ENCODE results near the gene PRR30.
"Not testable (repeated sequence)": the region's sequence is repeated elsewhere in the genome, so short reads cannot be mapped to it uniquely, and the experiment has no call there.

The PRR30 gene

DNA sequence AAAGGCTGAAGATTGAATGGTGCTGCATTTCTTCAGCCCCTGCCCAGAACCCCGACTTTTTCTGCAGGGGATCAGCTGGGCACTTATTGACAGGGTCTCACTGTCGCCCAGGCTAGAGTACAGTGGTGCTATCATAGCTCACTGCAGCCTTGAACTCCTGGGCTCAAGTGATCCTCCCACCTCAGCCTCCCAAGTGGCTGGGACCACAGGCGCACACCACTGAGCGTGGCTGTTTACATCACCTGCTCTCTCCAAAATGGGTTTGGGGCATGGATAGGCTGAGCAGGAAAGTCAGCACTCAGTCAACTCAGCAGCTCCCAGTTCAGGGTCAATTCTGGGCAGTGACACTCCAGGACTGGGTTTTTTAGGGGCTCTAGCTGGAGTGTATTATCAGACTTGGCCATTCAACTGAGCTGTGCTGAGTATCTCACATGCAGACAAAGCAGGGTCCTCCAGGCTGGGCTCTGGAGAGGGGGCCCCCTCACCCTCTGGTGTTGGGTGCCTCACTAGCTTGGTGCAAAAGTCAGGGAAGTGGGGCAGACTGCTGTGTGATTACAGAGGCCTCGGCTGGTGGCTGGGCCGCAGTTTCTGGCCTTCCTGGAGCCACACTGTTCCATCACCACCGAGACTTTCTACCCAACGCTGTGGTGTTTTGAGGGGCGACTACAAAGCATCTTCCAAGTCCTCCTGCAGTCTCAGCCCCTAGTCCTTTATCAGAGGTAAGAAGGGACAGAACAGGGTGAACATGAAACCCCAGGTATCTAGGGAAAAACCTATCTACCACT, 11.1 kb downstream of the PRR30 start:
- DNase-seq = no peak

DNA sequence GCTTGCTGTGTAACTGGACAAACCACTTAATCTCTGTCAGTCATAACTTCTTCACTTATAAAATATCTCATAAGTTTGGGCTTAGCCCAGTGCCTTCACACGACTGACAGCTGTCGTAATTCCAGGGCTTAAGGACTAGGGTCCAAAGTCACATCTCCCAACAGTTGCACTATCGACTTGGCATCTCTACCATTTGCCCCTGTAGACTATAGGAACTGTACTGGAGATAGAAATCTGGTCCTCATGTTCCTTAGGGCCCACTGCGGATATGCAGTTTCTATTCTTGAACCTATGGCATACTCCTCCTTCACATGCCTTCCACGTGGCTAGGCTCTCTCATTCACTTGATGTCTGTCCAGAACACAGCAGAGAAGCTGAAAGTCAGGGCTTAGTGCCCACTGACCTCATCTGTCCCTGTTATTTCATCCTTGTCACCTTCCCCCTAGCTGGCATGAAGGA, 12.9 kb downstream of the PRR30 start:
- DNase-seq = no peak

DNA sequence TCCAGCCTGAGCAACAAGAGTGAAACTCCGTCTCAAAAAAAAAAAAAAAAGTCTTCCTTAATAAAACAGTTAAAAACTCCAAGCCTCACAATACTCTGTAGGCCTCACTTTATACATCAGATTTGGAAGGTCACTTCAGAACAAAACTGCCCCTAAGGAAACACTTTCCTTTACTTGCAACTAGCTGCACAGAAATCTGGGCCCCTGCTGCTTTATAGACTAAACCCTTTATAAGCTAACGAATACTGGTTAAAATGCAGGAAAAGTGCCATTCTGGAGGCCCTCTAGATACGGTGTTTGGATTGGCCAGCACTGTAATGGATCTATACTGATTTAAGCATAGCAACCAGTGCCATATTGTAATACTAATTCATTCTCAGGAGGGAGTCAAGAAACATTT, 14.1 kb downstream of the PRR30 start:
- no peak for DNase-seq

DNA sequence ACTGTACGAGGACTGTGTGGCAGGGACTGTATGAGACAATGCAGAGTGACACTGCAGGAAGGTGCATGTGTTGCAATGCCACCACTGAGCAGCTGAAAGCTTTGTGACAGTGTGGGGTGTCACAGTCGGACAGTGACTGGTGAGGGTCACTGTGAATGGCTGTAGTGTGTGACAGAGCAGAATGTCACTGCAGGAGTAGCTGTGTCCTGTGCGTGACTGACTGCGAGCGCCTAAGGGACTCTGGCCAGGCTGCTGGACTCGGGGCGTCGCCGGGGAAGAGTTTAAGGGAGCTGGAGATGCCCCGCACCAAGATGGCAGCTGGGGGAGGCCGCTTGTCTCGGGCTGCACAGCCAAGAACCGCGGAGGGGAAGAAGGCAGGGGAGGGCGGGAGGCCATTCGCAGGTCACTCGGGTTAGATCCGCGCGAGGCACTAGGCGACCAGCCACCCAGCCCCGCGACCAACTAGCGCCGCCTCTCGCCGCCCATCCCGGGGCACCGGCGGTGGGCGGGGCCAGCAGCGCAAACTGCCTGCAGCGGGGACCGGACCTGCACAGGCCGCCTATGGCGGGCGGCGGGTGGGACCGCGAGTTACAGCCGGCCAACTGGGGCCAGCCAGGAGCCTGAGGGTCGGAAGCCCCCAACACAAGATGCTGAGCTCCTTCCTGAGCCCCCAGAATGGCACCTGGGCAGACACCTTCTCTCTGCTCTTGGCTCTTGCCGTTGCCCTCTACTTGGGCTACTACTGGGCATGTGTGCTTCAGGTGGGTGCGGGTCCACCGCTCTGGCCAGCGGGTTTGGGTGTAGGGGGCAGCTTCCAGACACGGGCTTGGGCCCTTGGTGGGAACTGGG, 15.7 kb downstream of the PRR30 start, which contains the start of gene ABHD1:
TSS of gene ABHD1 (plus strand) at position 514 of the 849 bp plus-strand sequence. CDS start at position 648, 134 bp downstream.
- DNase-seq = peak; percentile 68

DNA sequence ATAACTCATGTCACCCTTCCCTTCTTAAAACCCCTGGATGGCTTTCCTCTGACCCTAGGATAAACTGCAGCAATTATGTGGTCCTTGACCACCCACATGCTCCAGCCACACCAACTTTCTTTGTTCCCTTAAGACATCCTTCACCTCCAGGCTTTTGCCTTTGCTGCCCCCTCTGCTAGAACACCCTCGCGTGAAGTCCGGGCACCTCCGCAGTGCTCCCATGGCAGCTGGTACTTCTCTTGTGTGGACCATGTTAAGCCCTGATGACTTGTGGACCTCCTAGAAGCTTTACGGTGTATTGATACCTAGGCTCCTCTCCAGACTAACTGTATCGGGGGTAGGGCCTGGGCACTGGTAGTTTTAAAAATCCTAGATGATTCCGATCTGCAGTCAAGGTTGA, 16.4 kb downstream of the PRR30 start:
- DNase-seq = no peak

DNA sequence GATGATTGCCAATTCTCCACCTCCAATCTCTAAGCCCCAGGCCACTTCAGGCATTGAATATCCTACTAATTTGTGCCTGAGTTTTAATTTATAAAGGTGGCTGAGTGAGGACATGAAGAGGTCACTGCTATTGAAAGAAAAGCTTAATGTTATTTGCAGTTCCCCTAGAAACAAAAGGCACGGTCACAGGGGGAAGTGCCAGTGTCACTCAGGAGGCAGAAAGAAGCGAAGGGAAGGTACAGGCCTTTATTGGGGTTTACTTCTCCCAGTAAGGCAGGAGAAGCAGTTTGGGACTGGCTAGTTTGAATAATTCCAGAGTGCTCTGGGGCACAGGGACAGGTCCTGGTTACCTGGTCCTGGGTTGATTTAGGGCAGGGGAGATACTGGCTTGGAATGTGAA, 17.3 kb downstream of the PRR30 start:
- no peak for DNase-seq

DNA sequence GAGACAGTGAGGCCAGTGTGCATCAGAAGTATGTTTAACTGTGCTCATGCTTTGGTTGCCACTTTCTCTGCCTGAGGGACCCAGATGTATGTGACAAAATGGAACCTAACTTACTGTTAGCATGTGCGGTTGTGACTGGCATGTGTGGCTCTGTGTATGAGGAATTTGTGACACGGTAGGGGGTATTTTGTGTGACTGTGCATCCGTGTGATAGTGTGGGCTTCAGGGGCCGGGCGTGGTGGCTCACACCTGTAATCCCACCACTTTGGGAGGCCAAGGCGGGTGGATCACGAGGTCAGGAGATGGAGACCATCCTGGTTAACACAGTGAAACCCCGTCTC, 19.9 kb downstream of the PRR30 start:
- DNase-seq = not testable (repeated sequence)

DNA sequence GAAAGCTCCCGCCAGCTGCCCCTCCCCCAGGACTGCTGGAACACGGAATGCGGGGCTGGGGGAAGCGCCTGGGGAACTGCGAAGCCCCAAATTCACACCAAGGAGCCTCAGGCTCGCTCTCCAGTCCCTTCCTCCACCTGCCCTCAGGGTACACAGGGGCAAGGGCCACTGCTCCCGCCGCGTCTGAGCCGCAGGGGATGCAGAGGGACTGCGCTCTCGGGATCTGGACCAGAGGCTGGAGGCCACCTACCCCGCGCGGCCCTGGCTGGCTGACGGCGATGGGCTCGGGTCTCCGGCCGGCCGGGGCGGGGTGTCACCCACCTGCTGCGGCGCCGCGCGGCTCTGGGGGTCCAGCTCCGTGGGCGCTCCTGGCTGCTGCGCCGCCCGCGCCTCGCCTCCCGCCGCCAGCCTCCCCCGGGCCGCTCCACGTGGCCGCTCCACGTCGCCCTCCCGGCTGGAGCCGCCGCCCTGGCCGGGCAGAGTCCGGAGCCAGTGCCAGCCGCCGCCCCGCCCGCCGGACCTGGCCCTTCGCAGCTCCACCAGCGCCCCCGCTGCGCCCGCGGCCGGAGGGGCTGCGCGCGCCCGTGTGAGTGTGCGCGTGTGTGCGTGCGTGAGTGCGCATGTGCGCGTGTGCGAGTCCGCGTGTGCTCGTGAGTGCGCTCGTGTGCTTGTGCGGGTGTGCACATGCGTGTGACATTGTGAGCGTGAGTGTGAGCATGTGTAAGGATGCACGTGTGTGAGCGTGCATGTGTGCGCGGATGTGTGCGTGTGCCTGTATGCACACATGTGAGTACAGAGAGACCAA, 20.5 kb downstream of the PRR30 start, which contains the start of gene CGREF1:
TSS of gene CGREF1 (minus strand) at position 604 of the 805 bp plus-strand sequence. CDS start 14,762 bp downstream, outside the sequence.
- DNase-seq = no peak

DNA sequence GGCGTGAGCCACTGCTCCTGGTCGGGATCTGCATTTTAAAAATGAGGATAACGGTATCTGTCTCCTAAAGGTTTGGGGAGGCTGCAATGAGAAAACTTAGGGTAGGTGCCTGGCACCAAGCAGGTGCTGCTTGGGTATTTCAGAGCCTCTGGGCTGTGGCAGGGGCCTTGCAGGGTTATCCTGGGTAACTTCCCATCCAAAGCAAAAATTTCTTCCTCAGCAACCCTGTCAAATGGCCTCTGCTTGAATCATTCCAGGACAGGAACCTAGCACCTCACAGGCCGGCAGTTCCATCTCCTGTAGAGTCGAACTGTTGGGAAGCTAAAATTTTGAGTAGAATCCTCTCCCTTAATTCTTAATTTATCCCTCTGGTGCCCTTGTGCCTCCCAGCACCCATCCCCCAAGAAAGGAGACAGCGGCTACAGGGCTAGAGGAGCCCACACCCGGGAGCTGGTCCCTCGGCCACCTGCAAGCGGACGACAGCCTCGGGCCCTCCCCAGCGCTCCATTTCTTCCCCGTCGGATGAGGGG, 21.1 kb downstream of the PRR30 start:
- DNase-seq = no peak

DNA sequence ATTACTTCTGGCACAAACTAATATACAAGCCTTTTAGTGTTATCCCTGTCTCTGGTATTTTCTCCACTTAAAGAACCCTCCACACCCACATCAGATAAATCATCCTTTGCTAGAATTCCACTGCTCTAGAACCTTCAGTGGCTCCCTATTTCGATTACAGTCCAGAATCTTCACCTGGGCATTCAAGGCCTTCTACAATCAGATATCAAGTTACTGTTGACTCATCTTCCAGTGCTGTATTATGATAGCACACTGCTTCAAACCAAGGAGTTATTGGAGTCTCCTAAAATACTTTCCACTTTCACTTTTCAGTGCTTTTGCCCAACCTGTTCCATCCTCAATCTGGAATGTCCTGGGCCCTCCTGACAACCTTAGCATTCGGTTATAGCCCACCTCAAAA, 23.7 kb downstream of the PRR30 start:
- no peak for DNase-seq

DNA sequence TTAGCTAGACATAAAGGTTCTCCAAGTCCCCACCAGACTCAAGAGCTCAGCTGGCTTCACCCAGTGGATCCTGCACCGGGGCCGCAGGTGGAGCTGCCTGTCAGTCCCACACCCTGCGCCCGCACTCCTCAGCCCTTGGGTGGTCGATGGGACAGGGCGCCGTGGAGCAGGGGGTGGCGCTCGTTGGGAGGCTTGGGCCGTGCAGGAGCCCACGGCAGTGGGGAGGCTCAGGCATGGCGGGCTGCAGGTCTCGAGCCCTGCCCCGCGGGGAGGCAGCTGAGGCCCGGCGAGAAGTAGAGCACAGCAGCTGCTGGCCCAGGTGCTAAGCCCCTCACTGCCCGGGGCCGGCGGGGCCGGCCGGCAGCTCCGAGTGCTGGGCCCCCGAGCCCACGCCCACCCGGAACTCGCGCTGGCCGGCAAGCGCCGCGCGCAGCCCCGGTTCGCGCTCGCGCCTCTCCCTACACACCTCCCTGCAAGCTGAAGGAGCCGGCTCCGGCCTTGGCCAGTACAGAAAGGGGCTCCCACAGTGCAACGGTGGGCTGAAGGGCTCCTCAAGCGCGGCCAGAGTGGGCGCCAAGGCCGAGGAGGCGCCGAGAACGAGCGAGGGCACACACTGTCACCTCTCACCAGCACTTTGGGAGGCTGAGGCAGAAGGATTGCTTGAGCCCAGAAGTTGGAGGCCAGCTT, 27.7 kb downstream of the PRR30 start:
- not testable (repeated sequence) for DNase-seq

DNA sequence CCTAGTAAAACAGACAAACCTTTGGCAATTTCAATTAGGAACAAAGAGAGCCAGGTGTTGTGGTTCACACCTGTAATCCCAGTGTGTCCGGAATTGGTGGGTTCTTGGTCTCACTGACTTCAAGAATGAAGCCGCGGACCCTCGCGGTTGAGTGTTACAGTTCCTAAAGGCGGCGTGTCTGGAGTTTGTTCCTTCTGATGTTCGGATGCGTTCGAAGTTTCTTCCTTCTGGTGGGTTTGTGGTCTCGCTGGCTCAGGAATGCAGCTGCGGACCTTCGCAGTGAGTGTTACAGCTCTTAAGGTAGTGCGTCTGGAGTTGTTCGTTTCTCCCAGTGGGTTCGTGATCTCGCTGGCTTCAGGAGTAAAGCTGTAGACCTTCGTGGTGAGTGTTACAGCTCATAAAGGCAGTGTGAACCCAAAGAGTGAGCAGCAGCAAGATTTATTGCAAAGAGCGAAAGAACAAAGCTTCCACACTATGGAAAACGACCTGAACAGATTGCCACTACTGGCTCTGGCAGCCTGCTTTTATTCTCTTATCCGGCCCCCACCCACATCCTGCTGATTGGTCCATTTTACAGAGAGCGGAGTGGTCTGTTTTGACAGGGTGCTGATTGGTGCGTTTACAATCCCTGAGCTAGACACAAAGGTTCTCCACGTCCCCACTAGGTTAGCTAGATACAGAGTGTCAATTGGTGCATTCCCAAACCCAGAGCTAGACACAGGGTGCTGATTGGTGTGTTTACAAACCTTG, 28.4 kb downstream of the PRR30 start:
- DNase-seq = not testable (repeated sequence)

DNA sequence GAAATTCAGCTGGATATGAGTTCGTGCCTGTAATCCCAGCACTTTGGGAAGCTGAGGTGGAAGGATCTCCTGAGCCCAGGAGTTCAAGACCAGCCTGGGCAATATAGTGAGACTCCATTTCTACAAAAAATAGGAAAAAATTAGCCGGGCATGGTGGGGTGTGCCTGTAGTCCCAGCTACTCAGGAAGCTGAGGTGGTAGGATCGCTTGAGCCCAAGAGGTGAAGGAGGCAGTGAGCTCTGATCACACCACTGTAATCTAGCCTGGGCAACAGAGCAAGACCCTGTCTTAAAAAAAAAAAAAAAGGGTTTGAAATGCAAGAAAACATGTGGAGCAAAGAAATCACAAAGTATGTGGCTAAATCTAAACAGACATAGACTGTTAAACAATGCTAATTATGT, 30.1 kb downstream of the PRR30 start:
- DNase-seq = no peak

DNA sequence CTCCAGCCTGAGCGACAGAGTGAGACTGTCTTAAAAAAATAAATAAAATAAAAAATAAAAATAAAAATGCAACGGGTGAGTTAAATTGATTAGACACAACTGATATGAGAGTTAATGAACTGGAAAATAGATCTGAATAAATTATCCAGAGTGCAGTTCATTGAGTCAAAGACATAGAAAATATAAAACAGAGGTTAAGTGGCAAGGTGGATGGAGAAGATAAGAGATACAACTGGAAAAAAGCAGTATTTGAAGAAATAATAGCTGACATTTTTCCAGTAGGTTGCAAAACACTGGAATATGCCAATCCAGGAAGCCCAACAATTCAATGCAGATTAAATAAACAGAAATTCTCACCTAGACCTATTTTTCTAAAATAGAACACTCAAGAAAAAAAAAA, 31.0 kb downstream of the PRR30 start:
- DNase-seq = no peak

DNA sequence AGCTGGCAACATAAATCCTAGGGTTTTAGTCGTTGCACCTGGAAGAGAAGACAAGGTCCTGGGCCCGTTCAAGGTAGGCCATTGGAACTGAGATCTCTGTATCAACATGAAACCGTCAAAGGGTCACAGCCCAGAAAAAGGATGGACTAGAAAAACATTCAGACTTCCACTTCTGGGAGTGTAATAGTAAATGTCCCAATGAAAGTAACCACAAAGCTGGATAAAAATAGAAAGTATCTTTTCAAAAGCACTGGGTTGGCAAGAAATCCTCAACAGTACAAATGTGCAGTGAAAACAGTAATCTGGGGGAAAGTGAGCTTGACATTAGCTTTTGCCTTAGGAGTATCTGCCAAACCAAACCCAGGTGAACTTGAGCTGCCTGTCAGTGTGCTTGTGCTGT, 33.2 kb downstream of the PRR30 start:
- no peak for DNase-seq

DNA sequence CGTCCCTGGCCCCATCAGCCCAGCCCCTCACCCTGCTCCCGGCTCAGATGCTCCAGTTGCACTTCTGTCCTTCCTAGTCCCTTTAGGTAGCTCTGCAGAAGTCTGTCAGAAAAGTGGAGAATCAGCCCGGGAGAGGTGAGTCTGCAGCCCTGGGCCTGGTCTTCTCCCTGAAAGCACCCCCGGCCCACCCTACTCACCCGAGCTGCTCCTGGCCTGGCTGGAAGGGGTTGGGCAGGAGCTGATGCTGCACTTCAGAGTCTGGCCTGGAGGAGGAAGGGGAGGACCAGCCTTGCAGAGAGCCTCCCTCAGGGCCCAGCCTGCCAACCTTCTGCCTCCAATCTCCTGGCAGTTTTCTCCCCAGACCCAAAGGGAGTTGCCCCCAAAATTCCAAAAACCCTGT, 36.9 kb downstream of the PRR30 start:
- DNase-seq = no peak

DNA sequence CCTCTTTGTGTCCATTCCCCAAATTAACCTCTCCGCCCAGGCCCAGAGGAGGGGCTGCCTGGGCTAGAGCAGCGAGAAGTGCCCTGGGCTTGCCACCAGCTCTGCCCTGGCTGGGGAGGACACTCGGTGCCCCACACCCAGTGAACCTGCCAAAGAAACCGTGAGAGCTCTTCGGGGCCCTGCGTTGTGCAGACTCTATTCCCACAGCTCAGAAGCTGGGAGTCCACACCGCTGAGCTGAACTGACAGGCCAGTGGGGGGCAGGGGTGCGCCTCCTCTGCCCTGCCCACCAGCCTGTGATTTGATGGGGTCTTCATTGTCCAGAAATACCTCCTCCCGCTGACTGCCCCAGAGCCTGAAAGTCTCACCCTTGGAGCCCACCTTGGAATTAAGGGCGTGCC, 39.2 kb downstream of the PRR30 start:
- DNase-seq = no peak

DNA sequence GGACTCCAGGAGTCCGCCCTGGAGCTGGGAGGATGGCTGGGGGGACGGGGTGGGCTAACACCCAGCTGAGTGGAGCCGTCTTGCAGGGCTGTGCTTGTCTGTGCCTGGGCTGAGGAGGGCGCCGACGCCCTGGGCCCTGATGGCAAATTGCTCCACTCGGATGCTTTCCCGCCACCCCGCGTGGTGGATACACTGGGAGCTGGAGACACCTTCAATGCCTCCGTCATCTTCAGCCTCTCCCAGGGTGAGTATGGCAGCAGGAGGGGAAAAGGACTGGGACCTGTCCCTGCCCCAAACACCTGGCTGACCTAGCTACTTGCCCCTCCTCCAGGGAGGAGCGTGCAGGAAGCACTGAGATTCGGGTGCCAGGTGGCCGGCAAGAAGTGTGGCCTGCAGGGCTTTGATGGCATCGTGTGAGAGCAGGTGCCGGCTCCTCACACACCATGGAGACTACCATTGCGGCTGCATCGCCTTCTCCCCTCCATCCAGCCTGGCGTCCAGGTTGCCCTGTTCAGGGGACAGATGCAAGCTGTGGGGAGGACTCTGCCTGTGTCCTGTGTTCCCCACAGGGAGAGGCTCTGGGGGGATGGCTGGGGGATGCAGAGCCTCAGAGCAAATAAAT, 39.8 kb downstream of the PRR30 start:
- DNase-seq = no peak

DNA sequence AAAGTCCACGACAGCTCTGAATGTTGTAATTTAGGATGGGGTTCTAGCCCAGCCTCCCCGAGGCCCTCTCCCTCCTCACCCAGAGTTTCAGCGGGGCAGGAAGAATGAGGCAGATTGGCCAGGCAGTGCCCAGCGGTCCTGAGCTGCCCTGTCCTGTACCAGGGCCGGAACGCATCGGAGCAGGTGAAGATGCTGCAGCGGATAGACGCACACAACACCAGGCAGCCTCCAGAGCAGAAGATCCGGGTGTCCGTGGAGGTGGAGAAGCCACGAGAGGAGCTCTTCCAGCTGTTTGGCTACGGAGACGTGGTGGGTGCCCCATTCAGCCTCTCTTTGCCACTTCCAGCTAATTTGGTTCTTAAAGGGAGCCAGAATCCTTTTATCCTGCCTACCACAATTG, 41.9 kb downstream of the PRR30 start:
- no peak for DNase-seq

DNA sequence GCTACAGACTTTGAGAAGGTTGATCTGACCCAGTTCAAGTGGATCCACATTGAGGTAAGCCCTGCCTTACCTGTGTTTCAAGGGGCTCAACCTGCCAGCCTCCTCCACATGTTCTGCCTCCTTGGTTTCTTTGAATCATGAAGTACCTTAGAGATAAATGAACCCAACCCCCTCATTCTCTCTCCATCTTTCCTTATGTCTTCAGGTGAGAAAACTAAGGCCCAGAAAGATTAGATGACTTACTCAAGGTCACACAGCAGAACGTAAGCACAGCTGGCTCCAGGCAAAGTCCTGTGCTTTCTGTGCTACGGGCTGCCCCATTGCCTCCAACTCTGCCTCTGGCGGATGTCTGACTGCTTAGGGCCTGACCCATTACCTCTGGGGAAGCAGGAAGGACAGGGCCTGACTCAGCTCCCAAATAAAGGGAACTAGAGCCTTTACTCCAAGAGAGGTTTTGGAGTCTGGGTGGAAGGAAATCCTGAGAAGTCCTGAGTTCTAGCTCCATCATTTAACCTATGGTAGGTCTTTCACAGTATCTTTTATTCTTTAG, 42.4 kb downstream of the PRR30 start:
- DNase-seq = no peak
